Activated T-helper 17 cell treated with anti-CD3 and anti-CD28 coated beads, Interleukin-2, amount 50 U/mL, for 72 hours (primary cell): Measurements from ENCODE around the gene ZDBF2. TPM values are rescaled to one million over a fixed set of nuclear protein-coding genes. Genes with fewer than 3 reads are reported as not detected.
"Not testable (repeated sequence)": the region's sequence is repeated elsewhere in the genome, so short reads cannot be mapped to it uniquely, and the experiment has no call there.

Experiments
- ATAC-seq: fragments of 150-1000 bp; cut with Tn5 transposase; replicated peaks from 2 replicates; pipeline ENCODE4 v1.10.0; 2021; ENCODE audit warnings: mild to moderate bottlenecking, moderate library complexity
- H3K27ac Mint-ChIP-seq: one replicate; pipeline ENCODE4 v1.8.0; 2022; ENCODE audit warnings: mixed read lengths
- H3K27me3 Mint-ChIP-seq: one replicate; pipeline ENCODE4 v1.8.0; 2022; ENCODE audit warnings: mixed read lengths
- H3K36me3 Mint-ChIP-seq: one replicate; pipeline ENCODE4 v1.8.0; 2022; ENCODE audit warnings: low read depth, mild to moderate bottlenecking, mixed read lengths
- H3K4me1 Mint-ChIP-seq: one replicate; pipeline ENCODE4 v1.8.0; 2022; ENCODE audit warnings: mixed read lengths
- H3K4me3 Mint-ChIP-seq: one replicate; pipeline ENCODE4 v1.8.0; 2022; ENCODE audit warnings: mild to moderate bottlenecking, mixed read lengths
- H3K9me3 Mint-ChIP-seq: one replicate; pipeline ENCODE4 v1.8.0; 2022; ENCODE audit warnings: mixed read lengths
- total RNA-seq, 2 donors: library from RNA; stranded (reverse); gene quantifications; one replicate each; pipeline ENCODE4 v1.2.3, GENCODE V29; 2022

The ZDBF2 gene
- total RNA-seq, 2 donors from 2014 or later = 14.0 to 42.8 TPM

DNA sequence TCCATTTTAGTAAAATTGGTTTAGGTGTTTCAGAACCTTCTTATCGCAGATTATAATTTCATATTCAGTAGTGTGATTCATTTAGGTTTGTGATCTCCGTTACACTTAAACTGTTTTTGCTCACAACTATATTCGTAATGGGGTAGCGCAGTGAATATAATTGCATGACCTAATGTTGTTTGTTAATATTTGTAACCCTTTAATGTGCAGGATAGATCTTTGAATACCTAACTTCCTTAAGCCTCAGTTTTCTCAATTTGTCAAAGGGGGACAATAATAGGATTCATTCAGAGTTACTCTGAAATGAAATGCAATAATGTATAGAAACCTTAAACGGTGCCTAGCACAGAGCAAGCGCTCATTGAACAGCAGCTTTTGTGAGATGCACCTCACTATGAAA lies 558 bp upstream of the ZDBF2 start:
- peaks cover 28% of the 10 kb centered on the region for H3K36me3 Mint-ChIP-seq
- no peak for ATAC-seq
- peak overlapping the region; percentile 84 for H3K4me3 Mint-ChIP-seq
- peaks cover 35% of the 10 kb centered on the region for H3K27me3 Mint-ChIP-seq
- H3K9me3 Mint-ChIP-seq = peaks cover 4% of the 10 kb centered on the region
- peaks cover 6% of the 10 kb centered on the region for H3K4me1 Mint-ChIP-seq
- H3K27ac Mint-ChIP-seq = peak overlapping the region; percentile 83

DNA sequence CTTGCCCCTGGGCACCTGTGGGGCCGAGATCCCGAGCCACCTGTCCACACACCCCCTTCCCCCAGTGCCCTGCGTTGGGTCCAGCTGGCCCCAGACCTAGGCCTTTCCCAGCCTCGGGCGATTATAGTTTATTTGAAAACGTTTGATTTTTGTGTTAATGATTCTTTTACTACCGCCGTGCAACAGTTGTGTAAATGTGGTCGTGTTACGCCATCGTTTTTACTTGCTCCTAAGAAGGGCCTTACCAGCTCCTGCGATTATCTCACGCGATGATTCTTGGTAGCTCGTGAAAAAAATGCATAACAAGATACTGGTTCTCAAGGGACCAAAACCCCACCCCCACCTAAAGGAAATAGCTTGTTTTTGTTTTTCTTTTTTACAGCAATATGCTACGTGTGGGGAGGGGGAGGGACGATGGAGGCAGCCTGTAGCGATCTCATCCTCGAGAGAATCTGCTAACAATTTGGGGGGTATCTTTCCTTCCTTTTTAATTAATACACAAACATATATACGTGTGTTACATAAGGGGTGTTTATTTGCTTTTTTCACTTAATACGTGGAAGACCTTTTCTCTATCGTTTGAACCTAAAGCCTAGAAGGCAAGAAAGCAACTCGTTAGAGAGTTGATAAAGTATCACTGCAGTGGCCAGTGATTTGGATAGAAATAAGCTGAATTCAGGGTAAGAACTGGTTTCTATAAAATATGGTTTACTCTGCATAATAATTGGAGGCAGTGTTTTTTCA lies 1.0 kb downstream of the ZDBF2 start:
- peak overlapping the region; percentile 88 for H3K4me3 Mint-ChIP-seq
- peaks cover 28% of the 10 kb centered on the region for H3K36me3 Mint-ChIP-seq
- H3K27ac Mint-ChIP-seq = peak overlapping the region; percentile 92
- peaks cover 4% of the 10 kb centered on the region for H3K9me3 Mint-ChIP-seq
- H3K4me1 Mint-ChIP-seq = peaks cover 6% of the 10 kb centered on the region
- ATAC-seq = peak; percentile 64
- H3K27me3 Mint-ChIP-seq = peaks cover 30% of the 10 kb centered on the region

DNA sequence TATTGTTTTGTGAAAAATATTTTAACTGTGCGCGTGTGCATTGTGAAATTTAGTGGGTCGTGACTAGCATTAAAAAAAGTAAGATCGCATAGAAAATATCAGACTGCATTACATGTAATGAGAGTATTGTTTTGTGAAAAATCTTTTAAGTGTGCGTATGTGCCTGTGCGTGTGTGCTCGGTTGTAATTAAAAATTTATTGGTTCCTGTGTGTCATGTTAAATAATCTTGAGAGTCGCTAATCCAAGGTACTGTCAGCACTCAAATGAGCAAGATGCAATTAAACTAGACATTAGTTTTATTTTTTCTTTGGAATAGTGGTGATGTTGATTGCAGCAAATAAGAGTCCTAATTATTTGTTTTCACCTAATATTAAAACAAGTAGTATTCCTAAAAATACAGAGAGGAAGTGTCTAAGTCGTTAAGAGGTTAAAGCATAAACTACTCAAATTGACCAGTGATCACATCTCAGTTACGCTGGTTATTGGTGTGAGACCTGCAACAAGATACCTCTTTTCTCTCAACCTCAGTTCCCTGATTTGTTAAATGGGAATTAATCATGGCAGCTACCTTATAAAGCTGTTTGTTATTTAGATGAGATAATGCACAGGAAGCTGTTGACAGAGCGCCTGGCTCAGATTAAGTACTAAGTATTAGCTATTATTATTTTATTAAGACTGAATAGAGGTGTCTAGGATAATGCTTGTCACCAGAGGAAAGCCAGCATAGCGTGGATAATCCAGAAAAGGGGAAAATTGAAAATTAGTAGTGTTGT lies 1.9 kb downstream of the ZDBF2 start:
- Mint-ChIP-seq H3K27ac (peak overlapping the region; percentile 92), H3K9me3 (peaks cover 4% of the 10 kb centered on the region), H3K27me3 (peaks cover 27% of the 10 kb centered on the region), H3K4me3 (peak overlapping the region; percentile 88), H3K36me3 (peaks cover 31% of the 10 kb centered on the region), H3K4me1 (peaks cover 6% of the 10 kb centered on the region)
- no peak for ATAC-seq

DNA sequence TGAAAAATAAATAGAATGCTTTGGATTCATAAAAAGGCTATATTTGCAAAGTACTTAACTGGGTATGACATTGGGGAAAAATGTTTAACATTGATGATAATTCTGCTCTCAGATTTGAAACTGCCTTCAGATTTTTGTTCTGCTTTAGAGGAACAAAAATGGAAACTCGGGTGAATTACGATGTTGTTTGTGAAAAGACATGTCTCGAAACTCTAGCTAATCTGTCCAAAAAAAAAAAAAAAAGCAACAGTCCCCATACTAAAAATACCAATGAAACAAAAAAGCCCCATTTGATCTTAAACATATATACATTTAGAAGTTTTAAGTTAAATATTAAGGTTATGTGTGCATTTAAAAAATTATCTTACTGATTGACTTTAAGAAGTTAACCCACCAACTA lies 3.0 kb downstream of the ZDBF2 start:
- peaks cover 31% of the 10 kb centered on the region for H3K27me3 Mint-ChIP-seq
- no peak for ATAC-seq
- H3K27ac Mint-ChIP-seq = no peak overlapping the region
- peaks cover 43% of the 10 kb centered on the region for H3K36me3 Mint-ChIP-seq
- H3K4me1 Mint-ChIP-seq = peaks cover 6% of the 10 kb centered on the region
- H3K4me3 Mint-ChIP-seq = no peak overlapping the region
- H3K9me3 Mint-ChIP-seq = peaks cover 4% of the 10 kb centered on the region

DNA sequence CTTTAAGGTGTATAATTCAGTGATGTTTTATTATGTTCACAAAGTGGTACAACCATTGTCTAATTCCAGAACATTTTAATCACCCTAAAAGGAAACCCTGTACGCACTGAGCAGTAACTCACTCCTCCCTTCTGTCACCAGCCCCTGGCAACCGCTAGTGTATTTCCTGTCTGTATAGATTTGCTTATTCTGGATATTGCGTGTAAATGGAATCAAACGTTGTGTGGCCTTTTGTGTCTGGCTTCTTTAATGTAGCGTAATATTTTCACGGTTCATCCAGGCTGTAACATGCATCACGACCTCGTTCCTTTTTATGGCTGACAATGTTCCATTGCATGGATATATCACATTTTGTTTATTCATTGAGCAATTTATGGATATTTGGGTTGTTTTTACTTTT lies 8.3 kb downstream of the ZDBF2 start:
- Mint-ChIP-seq H3K36me3 (peaks cover 66% of the 10 kb centered on the region), H3K9me3 (peaks cover 14% of the 10 kb centered on the region), H3K4me3 (no peak overlapping the region), H3K4me1 (no peaks in the 10 kb centered on the region), H3K27me3 (peaks cover 16% of the 10 kb centered on the region), H3K27ac (no peak overlapping the region)
- no peak for ATAC-seq

DNA sequence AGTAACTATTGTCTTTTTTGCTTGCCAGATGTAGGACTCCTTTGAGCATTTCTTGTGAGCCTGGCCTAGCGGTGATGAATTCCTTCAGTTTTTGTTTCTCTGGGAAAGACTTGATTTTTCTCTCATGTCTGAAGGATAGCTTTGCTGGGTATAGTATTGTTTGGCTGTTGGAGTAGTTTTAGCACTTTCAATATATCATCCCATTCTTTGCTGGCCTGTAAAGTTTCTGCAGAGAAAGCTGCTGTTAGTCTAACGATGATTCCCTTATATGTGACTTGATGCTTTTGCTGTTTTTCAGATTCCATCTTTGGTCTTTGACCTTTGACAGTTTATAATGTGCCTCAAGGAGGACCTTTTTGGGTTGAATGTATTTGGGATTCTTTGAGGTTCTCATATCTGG lies 12.7 kb downstream of the ZDBF2 start:
- Mint-ChIP-seq H3K4me3 (no peak overlapping the region), H3K4me1 (no peaks in the 10 kb centered on the region), H3K36me3 (peaks cover 93% of the 10 kb centered on the region), H3K9me3 (peaks cover 17% of the 10 kb centered on the region), H3K27me3 (peaks cover 11% of the 10 kb centered on the region), H3K27ac (no peak overlapping the region)
- no peak for ATAC-seq

DNA sequence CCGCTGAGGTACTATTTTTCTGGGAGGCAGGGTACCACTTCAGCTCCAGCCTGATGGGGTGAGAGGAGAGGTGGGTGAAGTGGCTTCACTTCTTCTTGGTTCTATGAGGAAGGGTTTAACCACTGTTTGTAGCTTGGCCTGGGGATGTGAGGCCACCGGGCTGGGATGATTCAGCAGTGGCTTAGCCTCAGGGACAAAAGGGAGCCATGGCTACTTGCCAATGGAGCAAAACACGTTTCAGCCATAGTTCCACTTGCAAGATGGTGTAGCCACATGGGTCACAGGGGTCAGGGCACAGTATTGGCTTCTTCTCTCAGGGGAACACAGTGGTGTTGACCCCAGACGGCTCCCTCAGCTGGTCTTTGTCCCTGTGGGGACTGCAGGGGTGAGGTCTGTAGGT lies 14.9 kb downstream of the ZDBF2 start:
- H3K27ac Mint-ChIP-seq = no peak overlapping the region
- no peak overlapping the region for H3K4me3 Mint-ChIP-seq
- H3K4me1 Mint-ChIP-seq = no peaks in the 10 kb centered on the region
- H3K9me3 Mint-ChIP-seq = peaks cover 17% of the 10 kb centered on the region
- ATAC-seq = no peak
- H3K36me3 Mint-ChIP-seq = peaks cover 86% of the 10 kb centered on the region
- H3K27me3 Mint-ChIP-seq = peaks cover 8% of the 10 kb centered on the region

DNA sequence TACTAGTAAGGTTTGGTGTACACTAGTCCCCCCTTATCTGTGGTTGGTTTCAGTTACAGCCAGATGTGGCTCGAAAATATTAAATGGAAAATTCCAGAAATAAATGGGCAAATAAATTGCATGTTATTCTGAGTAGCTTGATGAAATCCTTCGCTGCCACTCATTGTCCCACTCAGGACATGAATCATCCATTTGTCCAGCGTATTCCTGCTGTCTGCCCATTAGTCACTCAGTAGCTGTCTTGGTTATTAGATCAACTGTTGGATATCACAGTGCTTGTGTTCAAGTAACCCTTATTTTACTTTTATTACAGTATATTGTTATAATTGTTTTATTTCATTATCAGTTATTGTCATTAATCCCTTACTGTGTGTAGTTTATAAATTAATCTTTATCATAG lies 21.7 kb downstream of the ZDBF2 start:
- Mint-ChIP-seq H3K4me1 (no peaks in the 10 kb centered on the region), H3K36me3 (peaks cover 66% of the 10 kb centered on the region), H3K9me3 (no peaks in the 10 kb centered on the region), H3K27me3 (no peaks in the 10 kb centered on the region), H3K27ac (no peak overlapping the region), H3K4me3 (no peak overlapping the region)
- ATAC-seq = no peak

DNA sequence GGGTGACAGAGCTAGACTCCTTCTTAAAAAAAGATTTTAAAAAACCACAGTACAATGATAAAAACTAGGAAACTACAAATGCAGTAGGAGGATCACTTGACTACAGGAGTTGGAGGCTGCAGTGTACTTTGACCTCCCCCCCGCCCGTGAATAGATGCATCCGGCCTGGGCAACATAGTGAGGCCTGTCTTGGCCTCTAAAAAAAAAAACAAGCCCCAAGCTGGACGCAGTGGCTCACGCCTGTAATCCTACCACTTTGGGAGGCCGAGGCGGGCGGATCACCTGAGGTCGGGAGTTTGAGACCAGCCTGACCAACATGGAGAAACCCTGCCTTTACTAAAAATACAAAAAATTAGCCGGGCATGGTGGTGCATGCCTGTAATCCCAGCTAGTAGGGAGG lies 25.1 kb downstream of the ZDBF2 start:
- H3K36me3 Mint-ChIP-seq = peaks cover 52% of the 10 kb centered on the region
- not testable (repeated sequence) for H3K27me3 Mint-ChIP-seq, ATAC-seq, H3K9me3 Mint-ChIP-seq, H3K4me1 Mint-ChIP-seq, H3K4me3 Mint-ChIP-seq, H3K27ac Mint-ChIP-seq

DNA sequence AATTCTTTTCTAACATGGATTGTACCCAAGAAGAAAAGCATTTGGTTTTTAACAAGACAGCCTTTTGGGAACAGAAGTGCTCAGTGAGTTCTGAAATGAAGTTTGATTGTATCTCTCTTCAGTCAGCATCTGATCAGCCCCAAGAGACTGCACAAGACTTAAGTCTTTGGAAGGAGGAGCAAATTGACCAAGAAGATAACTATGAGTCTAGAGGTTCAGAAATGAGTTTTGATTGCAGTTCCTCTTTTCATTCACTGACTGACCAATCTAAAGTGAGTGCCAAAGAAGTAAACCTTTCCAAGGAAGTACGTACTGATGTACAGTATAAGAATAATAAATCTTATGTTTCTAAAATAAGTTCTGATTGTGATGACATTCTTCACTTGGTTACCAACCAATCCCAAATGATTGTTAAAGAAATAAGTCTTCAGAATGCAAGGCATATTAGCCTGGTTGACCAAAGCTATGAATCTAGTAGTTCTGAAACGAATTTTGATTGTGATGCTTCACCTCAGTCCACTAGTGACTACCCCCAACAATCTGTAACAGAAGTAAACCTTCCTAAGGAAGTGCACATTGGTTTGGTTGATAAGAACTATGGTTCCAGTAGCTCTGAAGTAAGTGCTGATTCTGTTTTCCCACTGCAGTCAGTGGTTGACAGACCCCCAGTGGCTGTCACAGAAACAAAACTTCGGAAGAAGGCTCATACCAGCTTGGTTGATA lies 31.2 kb downstream of the ZDBF2 start:
- H3K27me3 Mint-ChIP-seq = no peaks in the 10 kb centered on the region
- H3K36me3 Mint-ChIP-seq = peaks cover 21% of the 10 kb centered on the region
- no peak overlapping the region for H3K4me3 Mint-ChIP-seq
- H3K9me3 Mint-ChIP-seq = no peaks in the 10 kb centered on the region
- no peaks in the 10 kb centered on the region for H3K4me1 Mint-ChIP-seq
- H3K27ac Mint-ChIP-seq = no peak overlapping the region
- no peak for ATAC-seq

DNA sequence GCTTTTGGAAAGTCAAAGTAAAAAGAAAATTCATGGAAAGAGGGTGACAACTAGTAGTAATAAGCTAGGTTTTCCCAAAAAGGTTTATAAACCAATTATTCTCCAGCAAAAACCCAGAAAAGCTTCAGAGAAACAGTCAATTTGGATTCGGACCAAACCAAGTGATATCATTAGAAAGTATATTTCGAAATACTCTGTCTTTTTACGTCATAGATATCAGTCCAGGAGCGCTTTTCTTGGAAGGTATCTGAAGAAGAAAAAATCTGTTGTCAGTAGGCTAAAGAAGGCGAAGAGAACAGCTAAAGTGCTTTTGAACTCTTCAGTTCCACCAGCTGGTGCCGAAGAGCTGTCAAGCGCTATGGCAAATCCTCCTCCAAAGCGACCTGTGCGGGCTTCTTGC lies 36.6 kb downstream of the ZDBF2 start:
- Mint-ChIP-seq H3K4me1 (no peaks in the 10 kb centered on the region), H3K27ac (no peak overlapping the region), H3K27me3 (no peaks in the 10 kb centered on the region), H3K36me3 (no peaks in the 10 kb centered on the region), H3K4me3 (no peak overlapping the region), H3K9me3 (no peaks in the 10 kb centered on the region)
- no peak for ATAC-seq

DNA sequence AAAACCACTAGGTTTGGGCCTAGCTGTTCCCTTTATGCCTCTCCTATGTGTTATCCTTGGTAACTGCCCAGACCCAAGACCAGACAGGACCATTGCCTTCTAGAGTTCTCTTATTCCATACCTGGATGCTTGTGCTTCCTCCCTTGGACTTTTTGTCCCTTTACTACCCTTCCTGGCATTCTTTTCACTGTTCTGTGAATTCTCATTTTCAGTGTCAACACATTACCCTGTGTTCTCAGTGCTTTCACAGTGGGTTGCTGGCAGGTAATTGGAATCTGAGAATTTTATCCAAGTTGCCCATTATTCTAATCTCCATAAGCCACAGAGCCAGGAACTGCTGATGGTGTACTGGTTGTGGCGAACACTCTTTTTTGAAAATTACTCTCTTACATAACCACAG lies 41.7 kb downstream of the ZDBF2 start:
- H3K4me3 Mint-ChIP-seq = no peak overlapping the region
- no peaks in the 10 kb centered on the region for H3K4me1 Mint-ChIP-seq
- H3K36me3 Mint-ChIP-seq = no peaks in the 10 kb centered on the region
- H3K27ac Mint-ChIP-seq = no peak overlapping the region
- H3K27me3 Mint-ChIP-seq = no peaks in the 10 kb centered on the region
- H3K9me3 Mint-ChIP-seq = peaks cover 4% of the 10 kb centered on the region
- no peak for ATAC-seq

DNA sequence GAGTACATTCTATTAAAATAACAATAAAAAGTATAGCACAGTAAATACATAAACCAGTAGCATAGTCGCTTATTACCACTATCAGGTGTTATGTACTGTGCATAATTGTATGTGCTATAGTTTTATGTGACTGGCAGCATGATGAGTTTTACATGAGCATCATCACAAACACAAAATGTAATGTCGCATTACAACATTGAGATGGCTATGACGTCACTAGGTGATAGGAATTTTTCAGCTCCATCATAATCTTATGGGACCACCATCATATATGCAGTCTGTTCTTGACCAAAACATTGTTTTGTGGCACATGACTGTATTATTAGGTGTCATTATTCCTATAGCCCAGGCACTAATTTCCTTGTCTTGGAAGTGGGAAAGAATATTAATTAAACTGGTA lies 48.6 kb downstream of the ZDBF2 start:
- no peaks in the 10 kb centered on the region for H3K4me1 Mint-ChIP-seq
- H3K4me3 Mint-ChIP-seq = no peak overlapping the region
- H3K27me3 Mint-ChIP-seq = peaks cover 5% of the 10 kb centered on the region
- H3K9me3 Mint-ChIP-seq = peaks cover 10% of the 10 kb centered on the region
- ATAC-seq = no peak
- H3K27ac Mint-ChIP-seq = no peak overlapping the region
- no peaks in the 10 kb centered on the region for H3K36me3 Mint-ChIP-seq

DNA sequence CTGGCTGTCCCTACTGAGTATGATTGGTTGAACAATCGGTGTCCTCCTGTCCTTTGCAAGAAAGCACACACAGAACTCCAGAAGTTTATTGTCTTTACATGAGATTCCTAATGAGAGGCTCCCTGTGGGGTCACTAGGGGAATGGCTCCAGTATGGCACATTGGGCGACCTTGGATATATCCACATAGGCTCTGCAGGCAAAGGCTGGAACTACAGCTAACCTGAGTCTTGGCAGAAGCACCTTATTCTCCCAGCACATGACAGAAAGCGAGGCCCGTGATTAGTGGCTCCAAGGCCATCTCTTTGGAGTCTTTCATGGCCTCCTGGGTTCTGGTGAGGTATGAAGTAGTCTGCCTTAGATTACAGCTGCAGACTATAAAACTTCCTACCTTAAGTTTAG lies 49.0 kb downstream of the ZDBF2 start:
- no peaks in the 10 kb centered on the region for H3K36me3 Mint-ChIP-seq
- no peaks in the 10 kb centered on the region for H3K4me1 Mint-ChIP-seq
- no peak overlapping the region for H3K27ac Mint-ChIP-seq
- peaks cover 5% of the 10 kb centered on the region for H3K27me3 Mint-ChIP-seq
- no peak for ATAC-seq
- peaks cover 10% of the 10 kb centered on the region for H3K9me3 Mint-ChIP-seq
- no peak overlapping the region for H3K4me3 Mint-ChIP-seq

DNA sequence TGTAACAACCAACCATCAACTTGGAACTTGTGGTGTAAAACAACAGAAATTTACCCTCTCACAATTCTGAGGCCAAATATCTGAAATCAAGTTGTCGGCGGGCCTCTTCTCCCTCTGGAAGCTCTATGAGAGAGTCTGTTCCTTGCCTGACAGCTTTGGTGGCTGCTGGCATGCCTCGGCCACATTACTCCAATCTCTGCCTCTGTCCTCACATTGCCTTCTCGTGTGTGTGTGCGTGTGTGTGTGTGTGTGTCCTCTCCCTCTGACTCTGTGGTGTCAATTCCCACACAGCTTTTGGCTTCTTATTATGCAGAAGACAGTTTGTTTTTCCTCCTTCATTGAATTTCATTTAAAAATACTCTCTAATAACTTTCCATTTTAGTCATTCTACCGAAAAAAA lies 50.4 kb downstream of the ZDBF2 start:
- no peaks in the 10 kb centered on the region for H3K36me3 Mint-ChIP-seq
- no peak for ATAC-seq
- H3K27me3 Mint-ChIP-seq = peaks cover 13% of the 10 kb centered on the region
- H3K4me1 Mint-ChIP-seq = no peaks in the 10 kb centered on the region
- peaks cover 5% of the 10 kb centered on the region for H3K9me3 Mint-ChIP-seq
- no peak overlapping the region for H3K4me3 Mint-ChIP-seq
- H3K27ac Mint-ChIP-seq = no peak overlapping the region
